ENCODE measurements around the gene SENP1.

- TF ChIP-seq, protein P1, sequence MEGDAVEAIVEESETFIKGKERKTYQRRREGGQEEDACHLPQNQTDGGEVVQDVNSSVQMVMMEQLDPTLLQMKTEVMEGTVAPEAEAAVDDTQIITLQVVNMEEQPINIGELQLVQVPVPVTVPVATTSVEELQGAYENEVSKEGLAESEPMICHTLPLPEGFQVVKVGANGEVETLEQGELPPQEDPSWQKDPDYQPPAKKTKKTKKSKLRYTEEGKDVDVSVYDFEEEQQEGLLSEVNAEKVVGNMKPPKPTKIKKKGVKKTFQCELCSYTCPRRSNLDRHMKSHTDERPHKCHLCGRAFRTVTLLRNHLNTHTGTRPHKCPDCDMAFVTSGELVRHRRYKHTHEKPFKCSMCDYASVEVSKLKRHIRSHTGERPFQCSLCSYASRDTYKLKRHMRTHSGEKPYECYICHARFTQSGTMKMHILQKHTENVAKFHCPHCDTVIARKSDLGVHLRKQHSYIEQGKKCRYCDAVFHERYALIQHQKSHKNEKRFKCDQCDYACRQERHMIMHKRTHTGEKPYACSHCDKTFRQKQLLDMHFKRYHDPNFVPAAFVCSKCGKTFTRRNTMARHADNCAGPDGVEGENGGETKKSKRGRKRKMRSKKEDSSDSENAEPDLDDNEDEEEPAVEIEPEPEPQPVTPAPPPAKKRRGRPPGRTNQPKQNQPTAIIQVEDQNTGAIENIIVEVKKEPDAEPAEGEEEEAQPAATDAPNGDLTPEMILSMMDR (IDR thresholded peaks at IDR 0.05) = no peak
- TF ChIP-seq POLR2A (IDR thresholded peaks at IDR 0.05) = no peak
Measured at GRCh38 chr12:48115957-48116356, 10.1 kb upstream of the SENP1 start.
